ENCODE data around the gene ANAPC7. TPM values are rescaled to one million over a fixed set of nuclear protein-coding genes. Genes with fewer than 3 reads are reported as not detected.

ANAPC7 gene
- total RNA-seq, 1 experiment from 2014 or later: 91.1 TPM

DNA sequence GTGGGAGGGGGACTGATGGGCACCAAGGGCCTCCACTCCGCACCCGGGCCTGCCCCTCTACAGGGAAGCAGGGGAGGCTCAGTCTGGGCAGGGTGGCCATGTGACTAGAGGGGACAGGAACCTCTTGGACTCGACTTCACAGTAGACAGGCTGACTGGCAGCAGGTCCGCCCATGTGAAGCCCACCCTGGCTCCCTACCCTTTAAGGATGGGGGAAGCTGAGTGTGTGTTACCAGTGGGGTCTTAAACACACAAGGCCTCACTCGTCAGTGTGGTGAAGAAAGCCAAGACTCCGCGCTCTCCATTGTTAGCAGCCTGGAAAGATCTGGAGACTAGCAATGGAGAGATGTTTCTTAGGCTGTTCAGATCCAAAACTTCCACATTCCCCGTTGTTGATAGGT, 52.4 kb downstream of the ANAPC7 start:
- H2BK12ac ChIP-seq (ENCODE audit: insufficient read length, low read depth, low read length): no peak overlapping the region
- H3K27me3 ChIP-seq (ENCODE audit: insufficient read depth, low read length): no peaks in the 10 kb centered on the region
- no peaks in the 10 kb centered on the region for H3K23me2 ChIP-seq (ENCODE audit: insufficient read length, low read depth, low read length, poor library complexity, severe bottlenecking)
- no peak overlapping the region for H4K8ac ChIP-seq (replicated peaks; ENCODE audit: insufficient read length, low read depth, low read length)
- no peak overlapping the region for H2BK120ac ChIP-seq (ENCODE audit: low read depth, low read length, poor library complexity, severe bottlenecking)
- no peak overlapping the region for H4K5ac ChIP-seq (ENCODE audit: insufficient read length, low read depth, low read length)
- H3K27ac ChIP-seq (ENCODE audit: insufficient read length, low read depth, low read length): no peak overlapping the region
- no peak overlapping the region for H2BK5ac ChIP-seq (ENCODE audit: insufficient read length, low read length)
- no peak overlapping the region for H3K4me2 ChIP-seq (ENCODE audit: insufficient read depth, insufficient read length, low read length)
- no peak overlapping the region for H3K56ac ChIP-seq (ENCODE audit: insufficient read length, low read depth, low read length)
- H3K18ac ChIP-seq (ENCODE audit: insufficient read length, low read depth, low read length): no peak overlapping the region
- no peak overlapping the region for H4K91ac ChIP-seq (ENCODE audit: insufficient read length, low read depth, low read length)
- Mint-ChIP-seq H3K36me3 (ENCODE audit: insufficient read depth in 1 of 3, low read depth in 3 of 3) (peaks cover 20 to 48% (median 43%) of the 10 kb centered on the region in 3 experiments), H3K4me3 (no peak overlapping the region), H3K27me3 (ENCODE audit: low read depth) (no peaks in the 10 kb centered on the region), H3K9me3 (no peaks in the 10 kb centered on the region), H3K4me1 (no peaks in the 10 kb centered on the region), H3K27ac (peak overlapping the region in 2 of 3 experiments; percentile 23 to 48; a peak in 1 of 7 replicates)
- no peaks in the 10 kb centered on the region for H3K9me3 ChIP-seq (ENCODE audit: control insufficient read depth, low read depth, low read length)
- no peak overlapping the region for H3K14ac ChIP-seq (ENCODE audit: insufficient read depth, low read length)
- no peak overlapping the region for H3T11ph ChIP-seq (ENCODE audit: low read length)
- no CpG with 5 or more reads among the region's 8 CpGs for WGBS (ENCODE audit: extremely low coverage, insufficient read length, low lambda C conversion rate)
- H3K4ac ChIP-seq (ENCODE audit: low read depth, low read length): no peak overlapping the region
- no peaks in the 10 kb centered on the region for H3K4me1 ChIP-seq (ENCODE audit: insufficient read depth, low read length)
- no peak for DNase-seq
- H3K23ac ChIP-seq (ENCODE audit: insufficient read length, low read depth, low read length): no peak overlapping the region
- no peak overlapping the region for H2BK15ac ChIP-seq (ENCODE audit: low read depth, low read length)
- H2BK20ac ChIP-seq (ENCODE audit: low read depth, low read length, poor library complexity, severe bottlenecking): no peak overlapping the region
- H3K79me1 ChIP-seq (ENCODE audit: insufficient read depth, low read depth, low read length, poor library complexity, severe bottlenecking): no peaks in the 10 kb centered on the region
- no peaks in the 10 kb centered on the region for H4K20me1 ChIP-seq (ENCODE audit: control insufficient read depth, insufficient read depth, insufficient read length)
- no peaks in the 10 kb centered on the region for H3K79me2 ChIP-seq (ENCODE audit: insufficient read depth, low read length)
- TF ChIP-seq, protein P1, sequence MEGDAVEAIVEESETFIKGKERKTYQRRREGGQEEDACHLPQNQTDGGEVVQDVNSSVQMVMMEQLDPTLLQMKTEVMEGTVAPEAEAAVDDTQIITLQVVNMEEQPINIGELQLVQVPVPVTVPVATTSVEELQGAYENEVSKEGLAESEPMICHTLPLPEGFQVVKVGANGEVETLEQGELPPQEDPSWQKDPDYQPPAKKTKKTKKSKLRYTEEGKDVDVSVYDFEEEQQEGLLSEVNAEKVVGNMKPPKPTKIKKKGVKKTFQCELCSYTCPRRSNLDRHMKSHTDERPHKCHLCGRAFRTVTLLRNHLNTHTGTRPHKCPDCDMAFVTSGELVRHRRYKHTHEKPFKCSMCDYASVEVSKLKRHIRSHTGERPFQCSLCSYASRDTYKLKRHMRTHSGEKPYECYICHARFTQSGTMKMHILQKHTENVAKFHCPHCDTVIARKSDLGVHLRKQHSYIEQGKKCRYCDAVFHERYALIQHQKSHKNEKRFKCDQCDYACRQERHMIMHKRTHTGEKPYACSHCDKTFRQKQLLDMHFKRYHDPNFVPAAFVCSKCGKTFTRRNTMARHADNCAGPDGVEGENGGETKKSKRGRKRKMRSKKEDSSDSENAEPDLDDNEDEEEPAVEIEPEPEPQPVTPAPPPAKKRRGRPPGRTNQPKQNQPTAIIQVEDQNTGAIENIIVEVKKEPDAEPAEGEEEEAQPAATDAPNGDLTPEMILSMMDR (conservative IDR thresholded peaks at IDR 0.05): no peak
- H3K9ac ChIP-seq (ENCODE audit: extremely low read depth, insufficient read length, low read length): no peak overlapping the region
- H2AK5ac ChIP-seq (ENCODE audit: insufficient read length, low read length): no peak overlapping the region
- no peak overlapping the region for H2AFZ ChIP-seq (ENCODE audit: low read length)
